ENCODE results near the gene LRFN3. TPM values are rescaled to one million over a fixed set of nuclear protein-coding genes. Genes with fewer than 3 reads are reported as not detected.

The LRFN3 gene
- total and polyA plus RNA-seq, 4 experiments from 2014 or later, result 0.45 to 16.3 (median 9.0) TPM

Other genes starting within 250 kb of the LRFN3 start
- under 1 TPM; 0.49 to 0.50 TPM for gene ZBTB32, start 231.8 kb upstream of the LRFN3 start, total RNA-seq
- under 1 TPM in 1 of 2 donors, not detected in 1; 0.45 TPM for gene ZBTB32, start 231.8 kb upstream of the LRFN3 start, polyA plus RNA-seq
- 10 to 100 TPM; 83.4 to 84.3 TPM for gene KMT2B, start 218.4 kb upstream of the LRFN3 start, total RNA-seq
- gene KMT2B, start 218.4 kb upstream of the LRFN3 start, polyA plus RNA-seq, result 1 to 10 TPM in 1 of 2 donors, not detected in 1; 2.8 TPM
- gene IGFLR1, start 193.9 kb upstream of the LRFN3 start, total RNA-seq, result 100 to 1,000 TPM; 119 to 124 TPM
- 10 to 100 TPM; 93.9 to 99.5 TPM for gene IGFLR1, start 193.9 kb upstream of the LRFN3 start, polyA plus RNA-seq
- 10 to 100 TPM; 60.5 to 65.2 TPM for gene U2AF1L4, start 191.0 kb upstream of the LRFN3 start, total RNA-seq
- 10 to 100 TPM; 48.7 to 50.9 TPM for gene U2AF1L4, start 191.0 kb upstream of the LRFN3 start, polyA plus RNA-seq
- gene PSENEN, start 190.7 kb upstream of the LRFN3 start, total RNA-seq, result 10 to 100 TPM; 27.2 TPM
- gene PSENEN, start 190.7 kb upstream of the LRFN3 start, polyA plus RNA-seq, result 10 to 100 TPM; 84.6 to 89.9 TPM
- 10 to 100 TPM; 26.3 to 29.4 TPM for gene LIN37, start 187.8 kb upstream of the LRFN3 start, total RNA-seq
- 10 to 100 TPM in 1 of 2 donors, 1 to 10 TPM in 1; 8.3 to 13.3 TPM for gene LIN37, start 187.8 kb upstream of the LRFN3 start, polyA plus RNA-seq
- gene HSPB6, start 179.3 kb upstream of the LRFN3 start, total RNA-seq, result not detected
- not detected for gene HSPB6, start 179.3 kb upstream of the LRFN3 start, polyA plus RNA-seq
- gene PROSER3, start 178.2 kb upstream of the LRFN3 start, total RNA-seq, result 10 to 100 TPM; 45.1 to 46.5 TPM
- gene PROSER3, start 178.2 kb upstream of the LRFN3 start, polyA plus RNA-seq, result 10 to 100 TPM in 1 of 2 donors, 1 to 10 TPM in 1; 2.0 to 11.8 TPM
- gene ARHGAP33, start 160.8 kb upstream of the LRFN3 start, total RNA-seq, result 10 to 100 TPM; 15.8 to 19.4 TPM
- under 1 TPM in 1 of 2 donors, not detected in 1; 0.29 TPM for gene ARHGAP33, start 160.8 kb upstream of the LRFN3 start, polyA plus RNA-seq
- gene PRODH2, start 123.5 kb upstream of the LRFN3 start, total RNA-seq, result not detected
- not detected for gene PRODH2, start 123.5 kb upstream of the LRFN3 start, polyA plus RNA-seq
- gene NPHS1, start 83.9 kb upstream of the LRFN3 start, total RNA-seq, result not detected
- not detected for gene NPHS1, start 83.9 kb upstream of the LRFN3 start, polyA plus RNA-seq
- gene KIRREL2, start 79.5 kb upstream of the LRFN3 start, total RNA-seq, result not detected
- under 1 TPM in 1 of 2 donors, not detected in 1; 0.08 TPM for gene KIRREL2, start 79.5 kb upstream of the LRFN3 start, polyA plus RNA-seq
- gene APLP1, start 67.8 kb upstream of the LRFN3 start, total RNA-seq, result not detected
- gene APLP1, start 67.8 kb upstream of the LRFN3 start, polyA plus RNA-seq, result under 1 TPM in 1 of 2 donors, not detected in 1; 0.70 TPM
- gene NFKBID, start 35.8 kb upstream of the LRFN3 start, total RNA-seq, result 10 to 100 TPM; 36.6 to 50.0 TPM
- gene NFKBID, start 35.8 kb upstream of the LRFN3 start, polyA plus RNA-seq, result 1 to 10 TPM; 1.3 to 7.1 TPM
- gene HCST, start 33.8 kb upstream of the LRFN3 start, total RNA-seq, result 10 to 100 TPM; 66.2 to 75.2 TPM
- 100 to 1,000 TPM; 567 to 684 TPM for gene HCST, start 33.8 kb upstream of the LRFN3 start, polyA plus RNA-seq
- 10 to 100 TPM; 12.7 to 17.3 TPM for gene TYROBP, start 28.1 kb upstream of the LRFN3 start, total RNA-seq
- 1 to 10 TPM; 2.3 to 2.5 TPM for gene TYROBP, start 28.1 kb upstream of the LRFN3 start, polyA plus RNA-seq
- gene SDHAF1, start 58.8 kb downstream of the LRFN3 start, total RNA-seq, result 10 to 100 TPM; 25.7 to 25.8 TPM
- gene SDHAF1, start 58.8 kb downstream of the LRFN3 start, polyA plus RNA-seq, result 10 to 100 TPM; 21.9 to 41.3 TPM
- 1 to 10 TPM; 4.8 to 5.0 TPM for gene SYNE4, start 72.4 kb downstream of the LRFN3 start, total RNA-seq
- gene SYNE4, start 72.4 kb downstream of the LRFN3 start, polyA plus RNA-seq, result under 1 TPM in 1 of 2 donors, not detected in 1; 0.25 TPM
- gene ALKBH6, start 77.8 kb downstream of the LRFN3 start, total RNA-seq, result 10 to 100 TPM; 50.9 to 51.0 TPM
- 10 to 100 TPM; 20.8 to 21.0 TPM for gene ALKBH6, start 77.8 kb downstream of the LRFN3 start, polyA plus RNA-seq
- gene CLIP3, start 96.5 kb downstream of the LRFN3 start, total RNA-seq, result 1 to 10 TPM; 2.4 TPM
- 1 to 10 TPM in 1 of 2 donors, under 1 TPM in 1; 0.37 to 1.5 TPM for gene CLIP3, start 96.5 kb downstream of the LRFN3 start, polyA plus RNA-seq
- 1 to 10 TPM; 5.1 to 7.0 TPM for gene THAP8, start 117.9 kb downstream of the LRFN3 start, total RNA-seq
- 1 to 10 TPM; 4.0 to 8.6 TPM for gene THAP8, start 117.9 kb downstream of the LRFN3 start, polyA plus RNA-seq
- gene WDR62, start 118.5 kb downstream of the LRFN3 start, total RNA-seq, result 1 to 10 TPM; 1.3 to 1.7 TPM
- gene WDR62, start 118.5 kb downstream of the LRFN3 start, polyA plus RNA-seq, result under 1 TPM in 1 of 2 donors, not detected in 1; 0.08 TPM
- gene OVOL3, start 174.8 kb downstream of the LRFN3 start, total RNA-seq, result not detected
- gene OVOL3, start 174.8 kb downstream of the LRFN3 start, polyA plus RNA-seq, result not detected
- gene POLR2I, start 178.5 kb downstream of the LRFN3 start, total RNA-seq, result 10 to 100 TPM; 52.4 to 55.0 TPM
- gene POLR2I, start 178.5 kb downstream of the LRFN3 start, polyA plus RNA-seq, result 100 to 1,000 TPM; 146 to 163 TPM
- gene TBCB, start 179.1 kb downstream of the LRFN3 start, total RNA-seq, result 100 to 1,000 TPM; 148 TPM
- gene TBCB, start 179.1 kb downstream of the LRFN3 start, polyA plus RNA-seq, result 100 to 1,000 TPM; 256 to 308 TPM
- 100 to 1,000 TPM; 255 to 259 TPM for gene CAPNS1, start 203.7 kb downstream of the LRFN3 start, total RNA-seq
- gene CAPNS1, start 203.7 kb downstream of the LRFN3 start, polyA plus RNA-seq, result 100 to 1,000 TPM; 123 to 184 TPM
- not detected for gene COX7A1, start 216.1 kb downstream of the LRFN3 start, total RNA-seq
- not detected for gene COX7A1, start 216.1 kb downstream of the LRFN3 start, polyA plus RNA-seq

Measured in CD4-positive, alpha-beta memory T cell (primary cell).